Keratinocyte (primary cell): ENCODE measurements around the gene WDR12. TPM values are rescaled to one million over a fixed set of nuclear protein-coding genes. Genes with fewer than 3 reads are reported as not detected.
A peak's percentile ranks its signal among the peaks of the same experiment; 100 is the strongest.

ENCODE experiments used
- DNase-seq: peaks from one replicate; pipeline ENCODE4 v3.0.0-alpha.2; 2011; ENCODE audit warnings: low read depth, missing footprints, low spot score
- FAIRE-seq: peaks from 2 replicates; lab custom pipeline; 2011; peaks lifted over from hg19 to GRCh38; lab: Jason Lieb, UNC
- H2AFZ ChIP-seq: 2 replicates; pipeline ENCODE4 v1.6.0; 2012; ENCODE audit warnings: low read length, control low read depth, inconsistent platforms; ENCODE audit not compliant: control insufficient read depth
- H3K27ac ChIP-seq: 2 replicates; pipeline ENCODE4 v1.5.1; 2011; ENCODE audit warnings: low read length; ENCODE audit not compliant: control insufficient read depth, insufficient read depth
- H3K27me3 ChIP-seq: 3 replicates; pipeline ENCODE4 v1.6.0; 2011; ENCODE audit warnings: low read length; ENCODE audit not compliant: control insufficient read depth, insufficient read depth; ENCODE audit errors: extremely low read depth
- H3K36me3 ChIP-seq, 2 experiments: 2 replicates in 1 of 2; 3 replicates in 1 of 2; pipeline ENCODE4 v1.5.1; 2011; ENCODE audit warnings: low read length in 2 of 2, mild to moderate bottlenecking in 1 of 2; ENCODE audit not compliant: control insufficient read depth in 2 of 2, insufficient read depth in 2 of 2; ENCODE audit errors: extremely low read depth in 1 of 2
- H3K4me1 ChIP-seq: 3 replicates; pipeline ENCODE4 v1.5.1; 2011; ENCODE audit warnings: low read length; ENCODE audit not compliant: control insufficient read depth, insufficient read depth; ENCODE audit errors: extremely low read depth
- H3K4me2 ChIP-seq: 3 replicates; pipeline ENCODE4 v1.6.0; 2011; ENCODE audit warnings: low read depth, low read length; ENCODE audit not compliant: control insufficient read depth, insufficient read depth; ENCODE audit errors: extremely low read depth
- H3K4me3 ChIP-seq, 3 experiments: fragments of 200-600 bp in 1 of 3; sonication (generic) in 1 of 3; 2 replicates in 2 of 3; 3 replicates in 1 of 3; pipeline ENCODE4 v1.5.1; 2011 to 2016; ENCODE audit warnings: low read length in 3 of 3, mild to moderate bottlenecking in 3 of 3, control low read depth in 2 of 3, inconsistent platforms in 1 of 3, low read depth in 1 of 3, mixed read lengths in 1 of 3, mixed run types in 1 of 3, moderate library complexity in 1 of 3; ENCODE audit not compliant: control insufficient read depth in 2 of 3, insufficient read depth in 2 of 3; ENCODE audit errors: extremely low read depth in 1 of 3
- H3K79me2 ChIP-seq: 2 replicates; pipeline ENCODE4 v1.6.0; 2012; ENCODE audit warnings: low read length; ENCODE audit not compliant: control insufficient read depth, insufficient read depth
- H3K9ac ChIP-seq: 3 replicates; pipeline ENCODE4 v1.6.0; 2011; ENCODE audit warnings: low read length; ENCODE audit not compliant: control insufficient read depth, insufficient read depth; ENCODE audit errors: extremely low read depth
- H3K9me1 ChIP-seq: 3 replicates; pipeline ENCODE4 v1.6.0; 2011; ENCODE audit warnings: low read length; ENCODE audit not compliant: control insufficient read depth, insufficient read depth; ENCODE audit errors: extremely low read depth
- H3K9me3 ChIP-seq: 2 replicates; pipeline ENCODE4 v1.5.1; 2012; ENCODE audit warnings: low read depth, low read length; ENCODE audit not compliant: control insufficient read depth
- H4K20me1 ChIP-seq: 3 replicates; pipeline ENCODE4 v1.6.0; 2011; ENCODE audit warnings: low read length; ENCODE audit not compliant: control insufficient read depth, insufficient read depth; ENCODE audit errors: extremely low read depth
- CTCF ChIP-seq, 3 experiments: IDR thresholded peaks in 1 of 3; conservative IDR thresholded peaks in 1 of 3; optimal IDR thresholded peaks in 1 of 3; 2 replicates in 2 of 3; 3 replicates in 1 of 3; pipeline versions ENCODE3 to v1.5.1; 2011; ENCODE audit warnings: low read length in 3 of 3, mild to moderate bottlenecking in 3 of 3, moderate library complexity in 2 of 3, control low read depth in 1 of 3, inconsistent platforms in 1 of 3; ENCODE audit not compliant: insufficient read depth in 2 of 3; ENCODE audit errors: extremely low read depth in 1 of 3
- EZH2 ChIP-seq: IDR thresholded peaks from one replicate; pipeline ENCODE4 v1.6.1; 2012; ENCODE audit warnings: inconsistent platforms, mild to moderate bottlenecking, low read length, moderate library complexity
- dilution Hi-C: fragments of 300-500 bp; cut with MboI; formaldehyde crosslinking; loops from one replicate; pipeline ENCODE4 v1.7.0; 2020; ENCODE audit warnings: low sequenced_read_pairs; ENCODE audit not compliant: extremely low pct_ligation_motif_present
- polyA plus RNA-seq, 5 experiments: library from polyadenylated mRNA; depleted of rRNA in 3 of 5; stranded (reverse) in 3 of 5; stranded (forward) in 1 of 5; unstranded in 1 of 5; fragments of >200 nt; gene quantifications; 1 replicate in 1 of 5; 2 replicates in 3 of 5; 3 replicates in 1 of 5; pipeline versions ENCODE4 v1.2.1 to v1.2.3, GENCODE V29; 2011 to 2012; ENCODE audit warnings: missing spikeins in 2 of 5, low read depth in 1 of 5, low replicate concordance in 1 of 5

Gene WDR12
- polyA plus RNA-seq, 1 donor (not counting 4 experiments of a cell fraction or from before 2014, with no cell fraction given), result 109 TPM

- Histone ChIP-seq H3K27me3 (no peaks in the 10 kb centered on the region), H4K20me1 (no peaks in the 10 kb centered on the region), H3K79me2 (no peaks in the 10 kb centered on the region), H3K27ac (no peak overlapping the region), H2AFZ (no peak overlapping the region), H3K9ac (no peak overlapping the region), H3K4me1 (peaks cover 3% of the 10 kb centered on the region), H3K36me3 (no peaks in the 10 kb centered on the region), H3K9me3 (peaks cover 2% of the 10 kb centered on the region), H3K4me3 (no peak overlapping the region), H3K4me2 (no peak overlapping the region), H3K9me1 (no peaks in the 10 kb centered on the region)
- dilution Hi-C loops, result no loop called here
- DNase-seq (no peak), FAIRE-seq (peak; percentile 48)
- TF ChIP-seq CTCF (optimal IDR thresholded peaks at IDR 0.05 in 1 of 3, IDR thresholded peaks at IDR 0.05 in 1 of 3, conservative IDR thresholded peaks at IDR 0.05 in 1 of 3; ENCODE audit: extremely low read depth in 1 of 3, insufficient read depth in 2 of 3, low read length in 3 of 3) (no peak), EZH2 (no peak)
These were observed 30.3 kb upstream of the WDR12 start for GRCh38 chr2:202941771-202942170.

GRCh38 chr2:202938960-202939359, 27.5 kb upstream of the WDR12 start:
- no peak for TF ChIP-seq EZH2
- no peak for TF ChIP-seq CTCF (optimal IDR thresholded peaks at IDR 0.05 in 1 of 3, IDR thresholded peaks at IDR 0.05 in 1 of 3, conservative IDR thresholded peaks at IDR 0.05 in 1 of 3; ENCODE audit: extremely low read depth in 1 of 3, insufficient read depth in 2 of 3, low read length in 3 of 3)
- Histone ChIP-seq H3K27me3 (no peaks in the 10 kb centered on the region), H3K79me2 (no peaks in the 10 kb centered on the region), H3K27ac (no peak overlapping the region), H3K36me3 (no peaks in the 10 kb centered on the region), H3K9me1 (no peaks in the 10 kb centered on the region), H3K4me3 (no peak overlapping the region), H2AFZ (no peak overlapping the region), H3K4me1 (peaks cover 3% of the 10 kb centered on the region), H4K20me1 (no peaks in the 10 kb centered on the region), H3K9me3 (no peaks in the 10 kb centered on the region), H3K4me2 (no peak overlapping the region), H3K9ac (no peak overlapping the region)
- FAIRE-seq, result no peak
- no peak for DNase-seq
- dilution Hi-C loops, result no loop called here
